NB4 (cell line): ENCODE measurements around the gene SLC6A11.

Experiments used
- CTCF ChIP-seq: IDR thresholded peaks from one replicate; pipeline ENCODE4 v1.5.1; 2012; ENCODE audit warnings: low read depth, low read length
- MAX ChIP-seq: IDR thresholded peaks from 2 replicates; pipeline ENCODE4 v1.6.1; 2011; ENCODE audit warnings: low read depth, low read length
- MYC ChIP-seq: IDR thresholded peaks from 2 replicates; pipeline ENCODE4 v1.6.1; 2011; ENCODE audit warnings: low read depth, low read length
- POLR2A ChIP-seq: IDR thresholded peaks from 2 replicates; pipeline ENCODE4 v1.6.1; 2011; ENCODE audit warnings: mild to moderate bottlenecking; ENCODE audit not compliant: insufficient read length; ENCODE audit errors: extremely low read depth

- TF ChIP-seq CTCF (no peak), MAX (no peak), POLR2A (no peak), MYC (no peak)
Observed at GRCh38 chr3:10955711-10956453, 139.9 kb downstream of the SLC6A11 start.
